Measurements from ENCODE around the gene IGSF9.
A peak's percentile ranks its signal among the peaks of the same experiment; 100 is the strongest.
"Not testable (repeated sequence)": the region's sequence is repeated elsewhere in the genome, so short reads cannot be mapped to it uniquely, and the experiment has no call there.

The IGSF9 gene

GRCh38 chr1:159900086-159900680 lies 45.2 kb downstream of the IGSF9 start, which contains the start of gene CFAP45:
CFAP45 (minus strand) TSS chr1:159900165; CDS start chr1:159900098, 67 bp downstream.
- DNase-seq = peak in 2 of 58 donors; percentile 28 to 46

- DNase-seq = not testable (repeated sequence)
Observed at GRCh38 chr1:159899634-159900033, 45.8 kb downstream of the IGSF9 start.

- no peak for DNase-seq
Observed at GRCh38 chr1:159898527-159898926, 46.9 kb downstream of the IGSF9 start.

- DNase-seq = no peak
Observed at GRCh38 chr1:159897962-159898361, 47.5 kb downstream of the IGSF9 start.

- DNase-seq = no peak
Observed at GRCh38 chr1:159896546-159896930, 48.9 kb downstream of the IGSF9 start.

GRCh38 chr1:159895836-159896545 lies 49.4 kb downstream of the IGSF9 start:
- peak in 2 of 58 donors; percentile 8 to 14 for DNase-seq

GRCh38 chr1:159895286-159895685 lies 50.1 kb downstream of the IGSF9 start:
- no peak for DNase-seq

GRCh38 chr1:159892944-159893343 lies 52.5 kb downstream of the IGSF9 start:
- DNase-seq = no peak

- DNase-seq = peak in 56 of 58 donors; percentile 9 to 87 (median 66)
Observed at GRCh38 chr1:159891275-159892157, 53.9 kb downstream of the IGSF9 start.

- no peak for DNase-seq
Observed at GRCh38 chr1:159890390-159890789, 55.0 kb downstream of the IGSF9 start.

GRCh38 chr1:159889821-159890252 lies 55.6 kb downstream of the IGSF9 start:
- DNase-seq = peak in 2 of 58 donors; percentile 0 to 7

- no peak for DNase-seq
Observed at GRCh38 chr1:159889202-159889601, 56.2 kb downstream of the IGSF9 start.

- no peak for DNase-seq
Observed at GRCh38 chr1:159884296-159884695, 61.1 kb downstream of the IGSF9 start.

GRCh38 chr1:159883134-159883533 lies 62.3 kb downstream of the IGSF9 start:
- DNase-seq = no peak

GRCh38 chr1:159882527-159882862 lies 62.9 kb downstream of the IGSF9 start:
- no peak for DNase-seq

- DNase-seq = peak in 3 of 58 donors; percentile 3 to 69 (median 14)
Observed at GRCh38 chr1:159881622-159882526, 63.5 kb downstream of the IGSF9 start.

GRCh38 chr1:159880430-159880829 lies 65.0 kb downstream of the IGSF9 start:
- no peak for DNase-seq

GRCh38 chr1:159879977-159880376 lies 65.4 kb downstream of the IGSF9 start:
- DNase-seq = no peak

GRCh38 chr1:159879136-159879535 lies 66.3 kb downstream of the IGSF9 start:
- DNase-seq = peak in 2 of 58 donors; percentile 13

GRCh38 chr1:159877695-159878444 lies 67.5 kb downstream of the IGSF9 start:
- no peak for DNase-seq
